ENCODE results near the gene DST.

Gene DST

GRCh38 chr6:56652231-56652630 is 9.5 kb upstream of the DST start:
- Histone ChIP-seq H3K36me3 (ENCODE audit: insufficient read depth, low read length) (no peaks in the 10 kb centered on the region), H3K4me1 (ENCODE audit: insufficient read depth, low read length, severe bottlenecking) (no peaks in the 10 kb centered on the region), H3K27ac (ENCODE audit: low read depth, low read length, poor library complexity, severe bottlenecking) (no peak overlapping the region), H3K27me3 (ENCODE audit: insufficient read depth, low read length) (no peaks in the 10 kb centered on the region), H2AFZ (ENCODE audit: low read length) (no peak overlapping the region), H3K9me2 (ENCODE audit: low read depth, low read length) (no peaks in the 10 kb centered on the region), H3F3A (ENCODE audit: insufficient read depth, low read length) (no peaks in the 10 kb centered on the region), H3K9me3 (ENCODE audit: low read length) (no peaks in the 10 kb centered on the region), H3K9ac (ENCODE audit: low read length) (no peak overlapping the region), H3K4me2 (ENCODE audit: low read length) (no peak overlapping the region), H4K20me1 (ENCODE audit: insufficient read depth, low read length) (no peaks in the 10 kb centered on the region), H3K4me3 (ENCODE audit: low read depth, low read length, poor library complexity, severe bottlenecking) (no peak overlapping the region), H3K79me2 (ENCODE audit: insufficient read depth, low read length) (no peaks in the 10 kb centered on the region)
- no peak for TF ChIP-seq CTCF (IDR thresholded peaks at IDR 0.05; ENCODE audit: low read length)
- no peak for TF ChIP-seq EZH2 (IDR thresholded peaks at IDR 0.05; ENCODE audit: borderline replicate concordance, low read length)

GRCh38 chr6:56650191-56650590 is 7.5 kb upstream of the DST start:
- H3K9me2 ChIP-seq (ENCODE audit: low read depth, low read length) = no peaks in the 10 kb centered on the region
- no peak overlapping the region for H3K27ac ChIP-seq (ENCODE audit: low read depth, low read length, poor library complexity, severe bottlenecking)
- no peak overlapping the region for H3K4me3 ChIP-seq (ENCODE audit: low read depth, low read length, poor library complexity, severe bottlenecking)
- H3K4me1 ChIP-seq (ENCODE audit: insufficient read depth, low read length, severe bottlenecking) = no peaks in the 10 kb centered on the region
- no peak overlapping the region for H3K9ac ChIP-seq (ENCODE audit: low read length)
- H3F3A ChIP-seq (ENCODE audit: insufficient read depth, low read length) = no peaks in the 10 kb centered on the region
- no peaks in the 10 kb centered on the region for H4K20me1 ChIP-seq (ENCODE audit: insufficient read depth, low read length)
- H3K36me3 ChIP-seq (ENCODE audit: insufficient read depth, low read length) = no peaks in the 10 kb centered on the region
- no peaks in the 10 kb centered on the region for H3K79me2 ChIP-seq (ENCODE audit: insufficient read depth, low read length)
- H2AFZ ChIP-seq (ENCODE audit: low read length) = no peak overlapping the region
- TF ChIP-seq EZH2 (IDR thresholded peaks at IDR 0.05; ENCODE audit: borderline replicate concordance, low read length) (no peak), CTCF (IDR thresholded peaks at IDR 0.05; ENCODE audit: low read length) (no peak)
- no peak overlapping the region for H3K4me2 ChIP-seq (ENCODE audit: low read length)
- H3K27me3 ChIP-seq (ENCODE audit: insufficient read depth, low read length) = no peaks in the 10 kb centered on the region
- H3K9me3 ChIP-seq (ENCODE audit: low read length) = no peaks in the 10 kb centered on the region

- no peak for TF ChIP-seq CTCF (IDR thresholded peaks at IDR 0.05; ENCODE audit: low read length)
- no peak for TF ChIP-seq EZH2 (IDR thresholded peaks at IDR 0.05; ENCODE audit: borderline replicate concordance, low read length)
- no peaks in the 10 kb centered on the region for H3K27me3 ChIP-seq (ENCODE audit: insufficient read depth, low read length)
- H3K36me3 ChIP-seq (ENCODE audit: insufficient read depth, low read length) = no peaks in the 10 kb centered on the region
- no peaks in the 10 kb centered on the region for H3K9me3 ChIP-seq (ENCODE audit: low read length)
- no peak overlapping the region for H3K4me2 ChIP-seq (ENCODE audit: low read length)
- H3F3A ChIP-seq (ENCODE audit: insufficient read depth, low read length) = no peaks in the 10 kb centered on the region
- no peaks in the 10 kb centered on the region for H3K9me2 ChIP-seq (ENCODE audit: low read depth, low read length)
- no peaks in the 10 kb centered on the region for H3K79me2 ChIP-seq (ENCODE audit: insufficient read depth, low read length)
- no peaks in the 10 kb centered on the region for H4K20me1 ChIP-seq (ENCODE audit: insufficient read depth, low read length)
- no peak overlapping the region for H3K9ac ChIP-seq (ENCODE audit: low read length)
- no peaks in the 10 kb centered on the region for H3K4me1 ChIP-seq (ENCODE audit: insufficient read depth, low read length, severe bottlenecking)
- no peak overlapping the region for H3K27ac ChIP-seq (ENCODE audit: low read depth, low read length, poor library complexity, severe bottlenecking)
- no peak overlapping the region for H2AFZ ChIP-seq (ENCODE audit: low read length)
- H3K4me3 ChIP-seq (ENCODE audit: low read depth, low read length, poor library complexity, severe bottlenecking) = no peak overlapping the region
Measured at GRCh38 chr6:56649782-56650181, 7.1 kb upstream of the DST start.
